ENCODE results near the gene MKX. TPM values are rescaled to one million over a fixed set of nuclear protein-coding genes. Genes with fewer than 3 reads are reported as not detected.

Gene MKX
- total RNA-seq, 1 experiment from 2014 or later: 27.5 TPM

- H3K36me3 ChIP-seq (ENCODE audit: control insufficient read depth in 1 of 2, insufficient read depth in 2 of 2, low read length in 2 of 2): no peaks in the 10 kb centered on the region
- CTCF ChIA-PET: no interaction called here
- H3K27me3 ChIP-seq (ENCODE audit: insufficient read depth, low read length): no peaks in the 10 kb centered on the region
- H3K9me3 ChIP-seq (ENCODE audit: control insufficient read depth in 1 of 2, insufficient read depth in 1 of 2, low read depth in 1 of 2, low read length in 2 of 2): peaks cover 0 to 3% of the 10 kb centered on the region in 2 experiments; a peak in 1 of 4 replicates
- no peak overlapping the region for H3K4me3 ChIP-seq (replicated peaks in 1 of 2; ENCODE audit: low read depth in 1 of 2, low read length in 2 of 2)
- no peaks in the 10 kb centered on the region for H3K79me2 ChIP-seq (ENCODE audit: insufficient read depth, low read length)
- H4K20me1 ChIP-seq (ENCODE audit: insufficient read depth): no peaks in the 10 kb centered on the region
- H3K27ac ChIP-seq (ENCODE audit: low read depth, low read length): no peak overlapping the region
- no peaks in the 10 kb centered on the region for H3K9me2 ChIP-seq (ENCODE audit: insufficient read depth)
- DNase-seq (ENCODE audit: low read depth, low spot score) (no peak), ATAC-seq (no peak)
- RAD21 ChIA-PET (ENCODE audit: low non-redundant PET in 1 of 2, low total read pairs in 2 of 2, uncharacterized antibody in 2 of 2, unreplicated experiment in 2 of 2): no interaction called here
- TF ChIP-seq CEBPB (IDR thresholded peaks at IDR 0.05; ENCODE audit: low read depth) (no peak), JUND (IDR thresholded peaks at IDR 0.05) (no peak), RAD21 (IDR thresholded peaks at IDR 0.05; ENCODE audit: low read depth) (no peak), REST (IDR thresholded peaks at IDR 0.05; ENCODE audit: low read depth) (no peak), FOSL1 (IDR thresholded peaks at IDR 0.05; ENCODE audit: low read depth) (no peak), TCF7L2 (IDR thresholded peaks at IDR 0.05; ENCODE audit: borderline replicate concordance, extremely low read depth, insufficient read depth, insufficient read length) (no peak), ZNF274 (IDR thresholded peaks at IDR 0.05; ENCODE audit: low read depth, low read length) (no peak), SRF (IDR thresholded peaks at IDR 0.05; ENCODE audit: low read depth) (no peak)
- no peak overlapping the region for H3K4me2 ChIP-seq (ENCODE audit: low read length)
- H3K4me1 ChIP-seq (ENCODE audit: control insufficient read depth in 1 of 2, insufficient read depth in 2 of 2, low read length in 2 of 2): no peaks in the 10 kb centered on the region
- POLR2A ChIA-PET: no interaction called here
- no peak overlapping the region for H2AFZ ChIP-seq (ENCODE audit: low read depth, low read length, poor library complexity, severe bottlenecking)
- no TSS peak for BruUV-seq (replicated peaks)
- intact Hi-C loops (cut with micrococcal nuclease): no loop called here
- no peak overlapping the region for H3K9ac ChIP-seq (ENCODE audit: low read length)
Observed at GRCh38 chr10:27646604-27647175, 98.9 kb downstream of the MKX start.
